LoVo (cell line): ENCODE measurements around the gene TMED4.
A peak's percentile ranks its signal among the peaks of the same experiment; 100 is the strongest.
"Not testable (repeated sequence)": the region's sequence is repeated elsewhere in the genome, so short reads cannot be mapped to it uniquely, and the experiment has no call there.

Source experiments
- DNase-seq: peaks from one replicate; pipeline ENCODE4 v3.0.0-alpha.2; 2016; ENCODE audit warnings: low spot score

Gene TMED4

DNA sequence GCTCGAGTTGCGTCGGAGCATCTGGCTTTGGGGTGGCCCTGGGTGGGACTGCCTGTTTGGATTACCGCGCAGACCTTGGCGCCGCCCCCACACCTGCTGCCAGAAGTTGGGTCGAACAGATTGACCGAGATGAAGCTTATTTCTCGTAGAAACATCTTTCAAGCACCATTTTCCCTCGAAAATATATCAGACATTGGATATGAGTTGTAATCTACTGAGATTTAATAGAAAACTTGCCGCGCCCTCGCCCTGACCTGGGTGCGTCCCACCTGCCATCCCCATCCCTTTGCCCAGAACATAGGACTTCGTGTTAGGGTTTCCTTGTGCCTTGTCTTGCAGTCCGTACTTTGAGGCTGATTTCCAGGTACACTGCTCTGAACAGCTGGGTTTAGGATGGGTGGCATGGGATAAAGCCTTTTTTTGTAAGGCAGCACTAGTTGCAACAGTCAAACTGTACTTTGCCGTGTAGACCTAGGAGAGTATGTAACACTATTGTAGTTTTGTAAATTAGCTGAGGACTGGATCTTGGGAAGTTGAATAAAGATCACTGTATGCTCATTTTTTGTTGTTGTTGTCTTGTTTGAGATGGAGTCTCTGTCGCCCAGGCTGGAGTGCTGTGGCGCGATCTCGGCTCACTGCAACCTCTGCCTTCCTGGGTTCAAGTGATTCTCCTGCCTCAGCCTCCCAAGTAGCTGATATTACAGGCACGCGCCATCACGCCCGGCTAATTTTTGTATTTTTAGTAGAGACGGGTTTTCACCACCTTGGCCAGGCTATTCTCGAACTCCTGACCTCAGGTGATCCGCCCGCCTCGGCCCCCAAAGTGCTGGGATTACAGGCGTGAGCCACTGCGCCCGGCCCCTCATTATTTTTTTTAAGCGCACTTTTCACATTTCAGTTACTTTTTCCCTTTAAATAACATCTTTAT, 25.4 kb upstream of the TMED4 start:
- DNase-seq = no peak

DNA sequence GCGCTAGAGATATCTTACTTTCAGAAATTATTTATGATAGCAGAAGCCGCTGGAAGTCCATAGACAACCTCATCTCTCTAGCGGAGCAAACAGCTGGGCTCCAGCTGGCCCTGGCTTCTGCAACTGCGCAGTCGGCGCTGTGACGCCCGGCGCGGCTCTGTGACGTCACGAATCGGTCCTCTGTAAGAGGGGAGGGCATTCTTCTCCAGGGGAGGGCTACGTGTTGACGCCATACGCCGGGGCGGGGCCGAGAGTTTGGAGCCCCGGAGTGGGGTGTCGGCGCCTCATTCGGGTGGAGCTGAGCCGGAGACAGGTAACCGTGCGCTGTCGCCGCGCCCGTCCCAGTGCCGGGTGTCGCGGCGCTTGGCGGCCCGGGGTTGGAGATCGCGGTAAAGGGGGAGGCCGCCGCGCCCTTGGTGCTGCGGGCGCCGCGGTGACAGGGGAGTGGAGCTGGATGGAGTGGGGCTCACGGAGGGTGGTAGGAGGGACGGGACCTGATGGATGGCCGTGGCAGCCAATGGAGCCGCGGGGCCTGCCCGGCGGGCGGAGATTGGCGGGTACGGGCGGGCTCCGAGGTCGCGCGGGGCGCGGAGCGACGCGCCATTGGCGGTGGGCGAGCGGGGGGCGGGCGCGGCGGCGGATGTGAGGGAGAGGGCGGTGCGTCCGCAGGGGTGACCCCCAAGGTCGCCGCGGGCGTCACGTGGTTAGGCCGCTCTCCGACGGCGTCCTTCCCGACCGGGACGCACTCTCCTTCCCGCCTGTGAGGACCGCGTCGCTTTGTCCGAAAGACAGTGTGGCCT, 24.5 kb upstream of the TMED4 start, which contains the start of gene OGDH:
Gene OGDH (plus strand): TSS at position 287 of the 800 bp plus-strand sequence. CDS start 17,717 bp downstream, outside the sequence.
- DNase-seq = peak; percentile 100

GRCh38 chr7:44604941-44605340, 22.9 kb upstream of the TMED4 start:
- DNase-seq = no peak

DNA sequence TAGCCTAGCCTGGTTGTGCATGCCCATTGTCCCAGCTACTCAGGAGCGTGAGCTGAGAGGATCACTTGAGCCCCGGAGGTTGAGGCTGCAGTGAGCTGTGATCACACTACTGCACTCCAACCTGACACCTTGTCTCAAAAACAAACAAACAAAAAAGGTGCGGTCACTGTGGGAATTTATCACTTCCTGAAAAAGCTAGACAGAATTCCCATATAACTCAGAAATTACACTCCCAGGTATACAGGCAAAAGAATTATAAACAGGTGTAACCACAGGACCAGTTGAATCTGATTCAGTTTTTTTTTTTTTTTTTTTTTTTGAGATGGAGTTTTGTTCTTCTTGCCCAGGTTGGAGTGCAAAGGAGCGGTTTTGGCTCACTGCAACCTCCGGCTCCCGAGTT, 21.2 kb upstream of the TMED4 start:
- no peak for DNase-seq

DNA sequence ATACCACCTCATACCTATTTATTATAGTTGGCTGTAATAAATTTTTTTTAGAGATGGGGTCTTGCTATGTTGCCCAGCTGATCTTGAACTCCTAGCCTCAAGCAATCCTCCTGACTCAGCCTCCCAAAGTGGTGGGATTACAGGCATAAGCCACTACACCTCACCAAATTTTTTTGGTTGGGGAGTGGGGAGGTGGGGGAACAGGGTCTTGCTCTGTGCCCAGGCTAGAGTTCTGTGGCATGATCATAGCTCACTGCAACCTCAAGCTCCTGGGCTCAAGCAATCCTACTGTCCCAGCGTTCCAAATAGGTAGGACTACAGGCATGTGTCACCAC, 20.5 kb upstream of the TMED4 start:
- DNase-seq = no peak

DNA sequence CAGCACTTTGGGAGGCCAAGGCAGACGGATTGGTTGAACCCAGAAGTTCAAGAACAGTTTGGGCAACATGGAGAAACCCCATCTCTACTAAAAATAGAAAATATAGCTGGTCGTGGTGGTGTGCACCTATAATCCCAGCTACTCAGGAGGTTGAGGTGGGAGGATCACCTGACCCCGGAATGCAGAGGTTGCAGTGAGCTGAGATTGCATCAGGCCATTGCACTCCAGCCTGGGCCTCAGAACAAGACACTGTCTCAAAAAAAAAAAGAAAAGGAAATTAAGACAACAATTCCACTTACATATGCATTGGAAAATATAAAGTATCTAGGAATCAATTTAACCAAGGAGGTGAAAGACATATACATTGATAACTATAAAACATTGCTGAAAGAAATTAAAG, 17.2 kb upstream of the TMED4 start:
- no peak for DNase-seq

GRCh38 chr7:44597181-44597580, 15.2 kb upstream of the TMED4 start:
- DNase-seq = not testable (repeated sequence)

DNA sequence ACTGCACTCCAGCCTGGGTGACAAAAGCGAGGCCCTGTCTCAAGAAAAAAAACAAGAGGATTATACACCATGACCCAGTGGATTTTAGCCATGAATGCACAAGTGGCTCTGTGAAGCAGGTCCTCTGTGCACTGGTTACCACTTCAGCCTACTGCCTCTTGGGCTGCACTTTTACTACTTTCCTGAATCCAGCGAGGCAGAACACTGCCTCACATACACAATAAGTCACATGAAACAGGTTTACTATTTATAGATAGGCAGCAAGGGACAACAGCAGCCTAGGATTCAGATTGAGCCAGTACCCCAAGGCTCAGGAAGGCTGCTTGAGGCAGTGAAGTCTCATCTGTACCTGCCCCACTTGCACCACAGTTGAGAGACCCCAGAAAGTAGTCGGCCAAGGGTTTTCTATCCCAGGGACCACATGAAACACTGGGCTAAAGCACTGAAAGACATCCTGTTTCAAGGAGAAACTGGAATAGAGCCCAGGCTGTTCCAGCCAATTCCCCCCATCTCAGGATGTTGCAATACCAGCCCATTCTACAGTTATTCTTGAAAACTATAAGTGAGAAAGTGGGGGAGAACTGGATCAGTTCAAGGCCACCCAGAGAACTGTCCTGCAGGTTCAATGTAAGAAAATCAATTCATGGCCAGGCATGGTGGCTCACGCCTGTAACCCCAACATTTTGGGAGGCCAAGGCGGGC, 14.1 kb upstream of the TMED4 start:
- DNase-seq = no peak

DNA sequence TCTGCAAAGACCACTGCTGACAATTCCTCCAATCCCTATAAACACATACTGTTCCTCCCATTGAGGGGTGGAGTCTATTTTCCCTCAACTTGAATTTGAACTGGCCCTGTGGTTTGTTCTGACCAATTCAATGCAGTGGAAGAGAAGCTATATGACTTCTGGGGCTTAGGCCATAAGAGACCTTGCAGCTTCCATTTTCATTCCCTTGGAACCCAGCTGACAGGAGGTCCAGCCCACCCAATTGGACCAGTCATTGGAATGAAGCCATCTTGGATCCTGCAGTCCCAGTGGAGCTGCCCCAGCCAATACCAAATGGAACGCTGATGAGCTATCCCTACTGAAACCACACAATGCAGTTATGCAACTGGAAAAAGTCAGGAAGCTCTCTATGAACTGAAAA, 8.9 kb upstream of the TMED4 start:
- DNase-seq = no peak

- DNase-seq = peak; percentile 58
These were observed 6.0 kb upstream of the TMED4 start for GRCh38 chr7:44587843-44588711.

DNA sequence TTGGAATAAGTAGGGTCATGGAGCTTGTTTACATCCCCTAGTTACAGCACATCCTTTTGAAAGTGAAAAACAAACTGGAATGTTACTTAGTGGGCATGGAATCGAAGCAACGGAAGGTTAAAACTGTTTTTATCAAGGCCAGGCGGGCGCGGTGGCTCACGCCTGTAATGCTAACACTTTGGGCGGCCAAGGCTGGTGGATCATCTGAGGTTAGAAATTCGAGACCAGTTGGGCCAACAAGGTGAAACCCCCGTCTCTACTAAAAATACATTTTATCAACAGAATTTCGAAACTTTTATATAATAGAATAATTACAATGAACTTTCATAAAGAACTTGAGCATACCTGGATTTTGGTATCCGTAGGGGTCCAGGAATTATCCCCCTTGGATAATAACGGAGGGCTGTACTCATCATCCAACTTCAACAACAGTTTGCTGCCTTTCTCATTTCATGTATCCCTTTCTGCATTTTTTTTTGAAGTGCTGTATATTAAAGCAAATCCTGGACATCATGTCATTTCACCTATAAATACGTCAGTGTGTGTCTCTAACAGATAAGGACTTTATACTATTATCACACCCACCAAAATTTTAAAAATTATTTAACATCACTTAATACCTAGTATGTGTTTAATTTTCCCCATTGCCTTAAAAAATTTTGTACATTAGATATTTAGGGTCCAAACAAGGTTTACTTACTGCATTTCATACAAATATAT, 1.3 kb upstream of the TMED4 start:
- DNase-seq = no peak

DNA sequence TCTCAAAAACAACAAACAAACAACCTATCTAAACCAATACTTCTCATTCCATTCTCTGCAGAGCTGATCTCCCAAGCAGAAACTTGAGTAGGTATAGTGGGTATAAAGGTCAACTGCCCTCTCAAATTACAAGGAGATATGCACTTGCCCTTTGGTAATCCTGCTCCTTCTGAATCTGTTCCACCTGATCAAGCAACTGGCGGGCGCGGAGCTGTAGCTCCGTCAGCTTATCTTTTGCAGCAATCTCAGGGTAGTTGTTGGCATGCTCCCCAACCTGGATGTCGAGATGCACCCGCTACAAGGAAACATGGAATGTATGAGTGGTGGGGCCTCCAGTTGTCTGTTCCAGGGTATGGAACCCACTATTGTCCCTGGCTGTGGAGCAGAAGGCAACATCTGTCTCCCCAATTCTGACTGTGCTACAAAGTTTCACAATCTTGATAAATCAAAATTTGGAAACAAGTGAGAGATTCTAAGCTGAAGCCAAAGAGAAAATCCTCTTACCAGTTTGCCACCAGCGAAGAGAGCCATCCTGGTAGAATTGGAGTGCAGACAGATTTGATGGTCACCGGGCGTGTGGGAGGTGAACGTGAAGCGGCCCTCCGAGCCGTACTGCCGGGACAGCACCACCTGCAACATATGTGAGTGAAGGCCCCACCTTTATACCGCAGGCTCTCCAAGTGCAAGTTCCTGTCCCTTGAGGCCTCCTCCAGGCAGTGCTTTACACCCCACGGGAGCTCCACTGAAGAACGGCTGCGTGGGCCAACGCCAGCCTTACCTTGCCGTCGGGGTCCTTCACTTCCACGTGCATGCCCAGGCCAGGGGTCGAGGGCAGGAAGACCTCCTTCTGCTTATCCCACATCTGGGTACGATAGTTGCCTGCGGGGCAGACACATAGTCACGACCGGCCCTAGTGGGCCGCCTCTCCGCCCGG, 819 bp downstream of the TMED4 start:
- no peak for DNase-seq

DNA sequence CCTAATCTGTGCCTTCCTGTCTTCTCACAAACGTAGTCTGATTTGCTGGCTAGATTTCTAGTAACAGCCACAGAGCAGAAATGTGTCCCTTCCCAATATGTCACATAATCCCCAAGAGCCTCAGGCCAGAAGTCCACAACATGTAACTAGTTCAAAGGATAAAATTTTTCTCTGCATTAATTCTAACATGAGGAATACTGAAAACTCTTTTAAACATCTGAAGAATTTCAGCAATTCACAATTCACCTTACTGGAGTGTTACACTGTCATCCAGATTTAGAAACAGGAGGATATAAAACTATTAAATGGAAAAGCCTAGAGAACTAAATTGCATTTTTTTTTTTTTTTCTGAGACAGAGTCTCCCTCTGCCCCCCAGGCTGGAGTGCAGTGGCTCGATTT, 5.8 kb downstream of the TMED4 start:
- DNase-seq = no peak

- DNase-seq = no peak
These were observed 7.0 kb downstream of the TMED4 start for GRCh38 chr7:44575054-44575453.

GRCh38 chr7:44574287-44574872, 7.7 kb downstream of the TMED4 start:
- DNase-seq = no peak

DNA sequence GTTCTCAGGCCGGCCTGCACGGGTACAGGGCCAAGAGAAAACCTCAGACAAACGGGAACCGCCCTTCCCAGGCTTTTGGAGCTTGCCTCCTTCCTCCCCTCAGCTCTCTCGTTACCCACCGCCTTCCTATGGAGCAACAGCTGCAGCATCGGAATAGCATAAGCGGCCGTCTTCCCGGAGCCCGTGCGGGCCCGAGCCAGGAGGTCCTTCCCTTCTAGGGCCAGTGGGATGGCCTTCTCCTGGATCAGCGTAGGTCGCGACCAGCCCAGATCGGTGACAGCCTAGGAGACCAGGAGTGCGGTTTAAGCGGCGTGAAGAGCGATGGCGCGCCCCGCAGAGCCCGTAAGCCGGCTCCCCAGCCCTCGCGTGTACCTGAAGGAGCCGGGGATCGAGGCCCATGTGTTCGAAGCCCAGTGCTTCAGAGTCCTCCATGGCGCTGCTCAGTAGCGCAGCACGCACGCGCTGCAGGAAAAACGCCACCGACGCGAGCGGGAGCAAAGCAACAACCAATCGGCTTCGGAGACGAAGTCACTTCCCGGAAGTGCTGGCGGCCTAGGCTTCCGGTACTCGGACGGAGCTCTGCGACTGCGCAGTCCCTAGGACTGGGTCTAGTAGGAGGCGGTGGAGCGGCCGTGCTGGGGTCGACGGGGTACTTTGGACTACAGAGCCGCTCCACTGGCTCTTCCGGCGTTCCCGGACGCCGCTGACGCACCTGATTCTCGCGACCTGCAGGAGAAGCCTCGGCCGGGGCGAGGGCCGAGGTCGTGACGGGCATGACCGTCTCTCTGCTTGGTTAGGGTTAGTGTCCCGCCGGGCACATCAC, 8.4 kb downstream of the TMED4 start, which contains the start of gene DDX56:
Gene DDX56 (minus strand): TSS at position 445 of the 823 bp plus-strand sequence. CDS start 13 bp downstream, at position 432.
- peak; percentile 99 for DNase-seq

DNA sequence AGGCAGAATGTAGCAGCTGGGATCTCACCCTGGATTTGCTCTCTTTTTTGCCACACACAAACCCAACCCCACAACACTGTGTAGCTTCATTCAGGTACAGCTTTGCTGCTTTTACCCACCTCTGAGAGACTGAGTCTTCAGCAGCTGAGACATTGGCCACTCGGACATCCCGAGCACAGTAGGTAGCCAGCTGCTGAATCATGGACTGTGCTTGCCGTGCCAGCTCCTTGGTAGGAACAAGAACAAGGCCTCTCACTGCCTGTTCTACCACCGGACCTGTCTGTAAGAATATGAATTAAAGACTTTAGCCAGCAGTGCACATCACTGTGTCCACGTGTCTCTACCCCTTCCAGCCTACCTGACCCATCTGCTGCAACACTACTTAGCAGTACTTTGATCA, 9.3 kb downstream of the TMED4 start:
- DNase-seq = no peak

GRCh38 chr7:44569959-44570358, 12.1 kb downstream of the TMED4 start:
- DNase-seq = no peak
